Natural killer cell treated with Interleukin-12 subunit alpha and Interleukin-12 subunit beta and Interleukin-15 and Interleukin-18, amount 100 ng/mL, for 72 hours (primary cell): ENCODE data around the gene FAM3D. TPM values are rescaled to one million over a fixed set of nuclear protein-coding genes. Genes with fewer than 3 reads are reported as not detected.
"Not testable (repeated sequence)": the region's sequence is repeated elsewhere in the genome, so short reads cannot be mapped to it uniquely, and the experiment has no call there.

Source experiments
- ATAC-seq, 2 donors: fragments of 150-1000 bp; cut with Tn5 transposase in 1 of 2; sonication (Bioruptor Pico), chemical (Tn5 transposase) in 1 of 2; 2 replicates each; pipeline ENCODE4 v1.10.0; 2021
- DNase-seq: peaks from one replicate; pipeline ENCODE4 v3.0.0; 2022; ENCODE audit warnings: low spot score
- H3K27ac Mint-ChIP-seq, 2 donors: 1 replicate in 1 of 2; 2 replicates in 1 of 2; pipeline ENCODE4 v1.8.0; 2022; ENCODE audit warnings: mixed read lengths in 2 of 2, mild to moderate bottlenecking in 1 of 2, moderate library complexity in 1 of 2
- H3K27me3 Mint-ChIP-seq, 2 donors: 1 replicate in 1 of 2; 2 replicates in 1 of 2; pipeline ENCODE4 v1.8.0; 2022; ENCODE audit warnings: mixed read lengths in 2 of 2
- H3K36me3 Mint-ChIP-seq: one replicate; pipeline ENCODE4 v1.8.0; 2022; ENCODE audit warnings: mixed read lengths
- H3K4me1 Mint-ChIP-seq, 2 donors: 1 replicate in 1 of 2; 2 replicates in 1 of 2; pipeline ENCODE4 v1.8.0; 2022; ENCODE audit warnings: low read depth in 2 of 2, mixed read lengths in 2 of 2, mild to moderate bottlenecking in 1 of 2
- H3K4me3 Mint-ChIP-seq: one replicate; pipeline ENCODE4 v1.8.0; 2022; ENCODE audit warnings: mixed read lengths
- H3K9me3 Mint-ChIP-seq: 2 replicates; pipeline ENCODE4 v1.8.0; 2022; ENCODE audit warnings: mixed read lengths
- total RNA-seq, 2 donors: library from RNA; stranded (reverse); gene quantifications; one replicate each; pipeline ENCODE4 v1.2.3, GENCODE V29; 2022

Gene FAM3D
- total RNA-seq, 2 donors from 2014 or later = not detected

DNA sequence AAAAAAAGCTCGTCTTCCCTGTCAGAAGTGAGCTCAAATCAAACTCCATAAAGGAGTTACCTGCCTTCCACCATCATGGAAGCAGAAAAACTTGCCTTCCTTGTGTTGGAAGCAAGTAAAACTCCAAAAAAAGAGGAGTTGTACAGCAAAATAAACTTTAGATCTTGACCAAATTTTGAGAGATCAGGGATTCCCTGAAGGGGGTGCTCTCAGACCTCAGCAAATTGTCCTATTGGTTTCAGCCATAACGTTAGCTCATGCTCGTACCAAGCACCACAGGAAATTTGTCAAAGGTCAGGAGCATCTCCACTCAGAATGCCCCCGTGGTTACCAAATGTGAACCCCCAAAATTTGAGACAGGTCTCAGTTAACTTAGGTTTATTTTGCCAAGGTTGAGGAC lies 28.7 kb upstream of the FAM3D start:
- not testable (repeated sequence) for DNase-seq, H3K27ac Mint-ChIP-seq, ATAC-seq, H3K9me3 Mint-ChIP-seq, H3K36me3 Mint-ChIP-seq, H3K27me3 Mint-ChIP-seq, H3K4me1 Mint-ChIP-seq, H3K4me3 Mint-ChIP-seq

DNA sequence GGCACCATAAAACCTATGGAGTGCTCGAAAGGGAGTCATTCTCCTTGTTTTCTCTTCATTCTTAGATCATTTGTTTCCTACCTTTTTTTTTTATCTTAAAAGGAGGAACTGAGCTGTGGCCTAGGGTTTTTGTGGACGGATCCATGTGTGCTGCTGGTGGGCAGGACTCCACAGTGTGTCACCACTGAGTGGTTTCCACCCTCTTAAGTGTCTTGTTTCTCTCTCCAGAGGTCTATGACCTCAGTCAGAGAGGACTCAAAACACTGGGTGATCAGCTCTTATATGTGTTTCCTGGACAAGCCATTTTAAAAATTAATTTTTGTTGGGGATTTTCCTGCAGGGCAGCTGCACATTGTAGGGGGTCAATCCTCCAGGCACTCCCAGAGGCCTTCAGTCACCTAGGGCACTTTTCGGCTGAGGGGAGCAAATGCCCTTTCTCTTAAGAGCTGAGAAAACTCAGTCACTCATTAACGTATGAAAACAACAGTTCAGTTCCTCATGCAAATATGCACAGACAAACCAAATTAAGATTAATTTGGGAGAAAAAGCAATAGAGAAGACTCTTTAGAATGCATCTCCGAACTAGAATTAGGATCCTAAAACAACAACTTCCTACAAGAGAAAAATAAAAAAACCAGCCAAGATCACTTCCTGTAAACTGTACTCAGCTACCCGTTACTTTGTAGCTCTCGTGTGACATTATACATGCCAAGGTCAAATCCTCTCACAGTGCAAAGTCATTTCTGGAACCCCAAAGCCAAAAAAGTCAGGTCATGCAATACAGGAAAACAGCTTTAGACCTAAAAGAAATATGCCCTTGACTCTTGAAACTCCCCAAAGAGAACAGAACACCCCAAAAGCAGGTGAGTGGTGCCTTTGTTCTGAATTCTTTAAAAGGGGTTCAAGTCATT lies 27.6 kb upstream of the FAM3D start:
- H3K27me3 Mint-ChIP-seq = peaks cover 0 to 10% of the 10 kb centered on the region in 2 donors
- H3K36me3 Mint-ChIP-seq = no peaks in the 10 kb centered on the region
- no peak for DNase-seq
- H3K4me3 Mint-ChIP-seq = no peak overlapping the region
- peaks cover 0 to 6% of the 10 kb centered on the region in 2 donors for H3K4me1 Mint-ChIP-seq
- no peak overlapping the region for H3K27ac Mint-ChIP-seq
- no peak for ATAC-seq
- peaks cover 3% of the 10 kb centered on the region for H3K9me3 Mint-ChIP-seq

DNA sequence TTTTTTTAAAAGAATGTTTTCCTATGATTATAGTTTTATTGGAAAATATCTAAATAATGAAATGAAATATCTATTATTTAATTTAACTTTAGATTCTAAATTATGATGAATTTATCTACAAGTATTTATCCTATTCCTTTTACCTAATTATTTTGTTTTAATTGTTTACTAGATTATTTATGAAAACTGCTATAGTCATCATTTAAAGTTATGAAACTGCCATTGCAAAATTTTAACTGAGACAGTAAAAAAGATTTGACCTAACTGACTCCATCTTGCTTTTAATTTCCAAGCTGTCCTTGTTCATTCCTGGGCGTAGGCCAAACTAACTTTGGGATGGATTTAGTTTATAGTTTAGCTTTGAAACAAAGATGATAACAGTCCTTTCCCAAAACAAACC lies 25.9 kb upstream of the FAM3D start:
- Mint-ChIP-seq H3K4me1 (peaks cover 0 to 5% of the 10 kb centered on the region in 2 donors), H3K9me3 (peaks cover 3% of the 10 kb centered on the region), H3K27me3 (peaks cover 0 to 9% of the 10 kb centered on the region in 2 donors), H3K4me3 (no peak overlapping the region), H3K36me3 (no peaks in the 10 kb centered on the region), H3K27ac (no peak overlapping the region)
- no peak for ATAC-seq
- DNase-seq = no peak

DNA sequence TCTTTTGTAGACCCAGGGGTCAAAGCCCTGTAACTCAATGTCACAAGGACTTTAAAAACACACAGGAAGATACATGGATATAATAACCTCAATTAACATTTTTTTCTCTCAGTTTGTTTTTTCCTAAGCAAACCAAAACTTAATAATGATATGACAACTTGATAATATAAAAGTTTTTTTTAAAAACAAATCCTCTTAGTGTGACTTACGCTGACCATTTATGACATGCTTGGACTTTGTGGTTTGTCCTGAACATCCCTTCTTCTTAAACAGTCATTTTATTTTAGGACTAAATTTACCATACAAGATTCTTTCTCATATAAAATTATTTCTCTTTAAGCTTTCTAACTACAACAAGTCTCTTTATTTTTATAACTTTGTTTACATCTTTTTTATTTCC lies 25.4 kb upstream of the FAM3D start:
- peaks cover 0 to 5% of the 10 kb centered on the region in 2 donors for H3K27me3 Mint-ChIP-seq
- no peak for DNase-seq
- H3K4me1 Mint-ChIP-seq = peaks cover 0 to under 1% of the 10 kb centered on the region in 2 donors
- H3K27ac Mint-ChIP-seq = no peak overlapping the region
- no peak overlapping the region for H3K4me3 Mint-ChIP-seq
- H3K9me3 Mint-ChIP-seq = peaks cover 3% of the 10 kb centered on the region
- ATAC-seq = no peak
- no peaks in the 10 kb centered on the region for H3K36me3 Mint-ChIP-seq

DNA sequence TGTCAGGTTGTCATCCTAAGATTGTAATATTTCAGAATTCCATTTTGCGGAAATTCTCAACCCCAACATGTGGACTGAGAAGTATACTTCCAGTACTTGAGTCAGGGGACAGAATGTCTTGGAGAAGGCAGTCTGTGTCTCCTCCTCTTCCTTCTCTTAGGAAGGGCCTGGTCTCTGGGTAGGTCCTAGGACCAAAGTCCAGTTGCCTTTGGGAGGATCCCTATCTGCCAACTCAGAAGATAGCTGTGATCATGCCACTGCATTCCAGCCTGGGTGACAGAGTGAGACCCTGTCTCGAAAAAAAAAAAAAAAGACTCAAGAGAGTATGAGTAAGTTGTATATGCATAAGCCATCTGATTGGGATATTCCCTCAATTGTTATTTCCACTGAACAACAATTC lies 23.9 kb upstream of the FAM3D start:
- no peak for ATAC-seq
- peaks cover 0 to 5% of the 10 kb centered on the region in 2 donors for H3K27me3 Mint-ChIP-seq

DNA sequence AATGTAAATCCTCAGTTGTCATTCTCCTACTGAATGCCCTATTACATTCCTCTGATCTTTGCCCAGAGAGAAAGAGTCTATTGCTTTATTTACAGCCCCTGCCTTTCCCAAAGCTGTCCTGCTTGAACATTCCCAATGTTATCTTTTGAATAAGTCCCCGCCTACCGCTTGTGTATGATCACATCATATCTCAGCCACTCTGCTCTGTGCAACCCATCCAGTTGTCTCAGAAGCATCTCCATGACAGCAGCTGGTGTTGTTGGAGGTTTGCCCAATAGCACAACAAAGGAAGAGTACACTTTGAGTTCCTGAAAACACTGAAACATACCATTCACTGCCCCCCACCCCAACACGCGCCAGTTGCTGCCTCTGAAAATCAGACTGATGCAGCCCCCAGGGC lies 22.0 kb upstream of the FAM3D start:
- peaks cover 0 to 5% of the 10 kb centered on the region in 2 donors for H3K27me3 Mint-ChIP-seq
- peaks cover 3% of the 10 kb centered on the region for H3K9me3 Mint-ChIP-seq
- no peak for ATAC-seq
- H3K4me1 Mint-ChIP-seq = no peaks in the 10 kb centered on the region
- H3K27ac Mint-ChIP-seq = no peak overlapping the region
- no peak overlapping the region for H3K4me3 Mint-ChIP-seq
- H3K36me3 Mint-ChIP-seq = no peaks in the 10 kb centered on the region
- DNase-seq = no peak

More for the DNA sequence above, 23.9 kb upstream of the FAM3D start:
- Mint-ChIP-seq H3K36me3 (no peaks in the 10 kb centered on the region), H3K9me3 (peaks cover 3% of the 10 kb centered on the region), H3K4me1 (no peaks in the 10 kb centered on the region), H3K27ac (no peak overlapping the region), H3K4me3 (no peak overlapping the region)
- no peak for DNase-seq

DNA sequence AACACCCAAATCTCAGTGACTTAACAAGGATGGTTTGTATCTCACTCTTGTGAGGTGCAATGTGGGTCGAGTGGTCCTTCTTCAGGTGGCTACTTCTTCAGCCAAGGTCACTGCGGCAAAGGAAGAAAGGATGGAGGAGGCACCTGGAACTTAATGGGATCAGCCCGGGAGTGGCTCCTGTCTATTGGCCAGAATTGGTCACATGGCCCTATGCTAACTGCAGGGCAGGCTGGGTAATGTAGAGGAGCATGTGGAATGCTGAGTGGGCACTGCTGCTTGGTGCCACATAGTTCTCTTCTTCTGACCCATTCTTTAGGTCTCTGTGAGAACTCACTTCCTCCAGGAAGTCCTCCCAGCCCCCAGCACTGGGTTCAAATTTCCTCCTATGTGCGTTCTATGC lies 20.3 kb upstream of the FAM3D start:
- ATAC-seq (no peak), DNase-seq (no peak)
- Mint-ChIP-seq H3K36me3 (no peaks in the 10 kb centered on the region), H3K27ac (no peak overlapping the region), H3K27me3 (peaks cover 0 to 7% of the 10 kb centered on the region in 2 donors), H3K4me3 (no peak overlapping the region), H3K4me1 (no peaks in the 10 kb centered on the region), H3K9me3 (peaks cover 3% of the 10 kb centered on the region)

DNA sequence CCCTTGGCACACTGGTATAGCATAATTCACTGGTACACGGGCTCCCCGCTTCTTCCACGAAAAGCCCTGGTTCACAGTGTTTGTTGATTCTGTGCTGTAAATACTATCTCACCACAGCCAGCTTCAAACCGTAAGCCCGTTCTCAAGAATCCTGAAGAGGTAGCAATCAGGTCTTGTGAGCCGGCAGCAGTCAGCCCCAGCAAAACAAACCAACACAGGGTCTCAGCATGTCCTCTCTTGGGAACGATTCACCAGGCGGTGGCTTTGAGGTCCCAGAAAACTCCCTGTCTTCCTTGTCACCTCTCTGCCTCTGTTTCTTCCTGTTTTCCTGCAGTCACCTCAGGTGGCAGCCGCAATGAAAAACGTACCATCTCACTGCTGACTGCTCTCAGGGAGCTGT lies 19.1 kb upstream of the FAM3D start:
- no peaks in the 10 kb centered on the region for H3K4me1 Mint-ChIP-seq
- DNase-seq (no peak), ATAC-seq (no peak)
- peaks cover 0 to 7% of the 10 kb centered on the region in 2 donors for H3K27me3 Mint-ChIP-seq
- peaks cover 3% of the 10 kb centered on the region for H3K9me3 Mint-ChIP-seq
- no peak overlapping the region for H3K27ac Mint-ChIP-seq
- H3K4me3 Mint-ChIP-seq = no peak overlapping the region
- H3K36me3 Mint-ChIP-seq = no peaks in the 10 kb centered on the region

DNA sequence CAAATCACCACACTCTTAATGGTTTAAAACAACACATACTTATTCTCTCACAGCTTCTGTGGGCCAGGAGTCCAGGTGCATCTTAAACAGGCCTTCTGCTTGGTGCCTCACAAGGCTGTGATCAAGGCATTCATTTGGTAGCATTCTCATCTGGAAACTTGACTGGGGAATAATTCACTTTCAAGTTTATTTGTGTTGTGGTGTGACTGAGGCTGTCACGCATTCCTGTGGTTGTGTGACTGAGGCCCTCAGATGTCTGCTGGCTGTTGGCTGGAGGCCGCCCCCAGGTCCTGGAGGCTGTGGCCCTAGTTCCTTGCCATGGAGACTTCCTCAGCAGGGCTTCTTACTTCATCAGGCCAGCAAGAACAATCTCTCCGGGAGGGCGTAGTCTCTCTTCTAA lies 16.9 kb upstream of the FAM3D start:
- Mint-ChIP-seq H3K4me3 (no peak overlapping the region), H3K27ac (no peak overlapping the region), H3K9me3 (no peaks in the 10 kb centered on the region), H3K27me3 (peaks cover 2 to 5% of the 10 kb centered on the region in 2 donors), H3K4me1 (no peaks in the 10 kb centered on the region), H3K36me3 (no peaks in the 10 kb centered on the region)
- peak; percentile 34 to 44 for ATAC-seq
- DNase-seq = no peak

DNA sequence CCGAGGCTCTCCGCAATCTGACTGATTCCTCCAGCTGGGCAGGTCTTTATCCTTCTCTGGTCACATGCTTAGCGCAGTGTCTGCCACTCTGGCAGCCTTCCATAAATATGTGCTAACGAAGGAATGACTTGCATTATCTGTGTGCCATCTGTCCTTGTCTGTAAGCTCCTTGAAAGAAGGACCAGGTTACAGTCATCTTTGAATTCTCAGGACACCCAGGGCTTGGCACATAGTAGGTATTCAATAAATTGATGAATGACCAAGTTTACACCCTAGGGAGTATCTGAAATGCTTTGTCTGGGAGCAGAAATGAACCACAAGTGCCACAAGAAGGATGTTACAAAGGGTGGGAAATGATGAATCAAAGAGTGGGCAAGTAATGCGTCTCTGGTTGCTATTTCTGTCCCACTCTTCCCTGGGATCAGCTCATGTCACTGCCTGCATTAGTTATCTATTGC lies 16.5 kb upstream of the FAM3D start:
- Mint-ChIP-seq H3K4me3 (no peak overlapping the region), H3K9me3 (no peaks in the 10 kb centered on the region), H3K4me1 (no peaks in the 10 kb centered on the region), H3K36me3 (no peaks in the 10 kb centered on the region), H3K27me3 (peaks cover 2 to 5% of the 10 kb centered on the region in 2 donors), H3K27ac (no peak overlapping the region)
- ATAC-seq (peak in 1 of 2 donors; percentile 34), DNase-seq (no peak)

DNA sequence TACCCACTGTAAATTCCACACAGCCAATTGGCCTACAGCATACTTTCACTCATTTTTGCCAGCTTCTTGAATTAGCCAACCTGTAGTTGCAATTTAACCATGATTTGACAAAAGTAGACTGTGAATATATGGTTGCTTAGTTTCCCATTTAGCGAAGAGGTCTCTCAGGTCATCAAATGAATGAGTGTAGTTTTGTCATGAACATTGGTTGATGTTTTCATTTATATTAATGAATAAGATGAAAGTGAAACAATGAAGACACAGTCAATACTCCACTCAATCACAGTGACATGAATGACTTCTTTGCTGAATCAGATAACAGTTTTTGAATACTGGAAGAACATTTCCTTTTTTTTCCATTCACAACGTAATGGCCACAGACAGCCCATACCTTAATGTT lies 15.3 kb upstream of the FAM3D start:
- Mint-ChIP-seq H3K4me3 (no peak overlapping the region), H3K36me3 (no peaks in the 10 kb centered on the region), H3K27me3 (peaks cover 11 to 13% of the 10 kb centered on the region in 2 donors), H3K4me1 (no peaks in the 10 kb centered on the region), H3K9me3 (no peaks in the 10 kb centered on the region), H3K27ac (no peak overlapping the region)
- no peak for DNase-seq
- peak in 1 of 2 donors; percentile 24 for ATAC-seq

DNA sequence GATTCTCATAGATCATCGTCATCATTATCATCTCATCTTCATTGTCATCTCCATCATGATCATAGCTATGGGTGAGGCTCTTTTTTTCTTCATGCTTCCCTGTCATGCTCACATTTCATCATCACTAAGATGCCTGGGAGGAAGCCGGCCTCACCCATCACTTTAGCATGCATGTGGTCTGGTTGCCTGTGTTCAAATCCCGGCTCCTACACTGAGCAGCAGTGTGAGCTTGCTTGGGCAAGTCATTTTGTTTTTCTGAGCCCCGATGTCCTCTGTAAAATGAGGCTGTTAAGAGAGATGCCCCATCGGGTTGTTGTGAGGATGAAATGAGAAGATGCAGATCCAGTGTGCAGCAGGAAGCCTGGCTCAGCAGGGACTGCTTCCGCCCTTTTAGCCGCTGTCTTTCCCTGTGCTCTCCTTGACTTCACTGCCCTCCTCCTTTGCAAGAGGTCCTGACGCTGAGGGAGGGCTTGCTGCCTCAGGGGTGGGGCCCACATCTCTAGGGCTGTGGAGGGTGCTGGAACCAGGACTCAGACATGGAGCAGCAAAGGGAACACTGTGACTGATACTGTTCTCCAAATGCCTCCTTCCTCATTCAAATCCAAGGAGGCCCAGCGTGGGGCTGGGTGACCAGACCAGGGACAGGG lies 14.4 kb upstream of the FAM3D start:
- Mint-ChIP-seq H3K27me3 (peaks cover 11 to 22% of the 10 kb centered on the region in 2 donors), H3K4me1 (no peaks in the 10 kb centered on the region), H3K27ac (no peak overlapping the region), H3K9me3 (no peaks in the 10 kb centered on the region), H3K4me3 (no peak overlapping the region), H3K36me3 (no peaks in the 10 kb centered on the region)
- DNase-seq = no peak
- ATAC-seq = peak in 1 of 2 donors; percentile 28

DNA sequence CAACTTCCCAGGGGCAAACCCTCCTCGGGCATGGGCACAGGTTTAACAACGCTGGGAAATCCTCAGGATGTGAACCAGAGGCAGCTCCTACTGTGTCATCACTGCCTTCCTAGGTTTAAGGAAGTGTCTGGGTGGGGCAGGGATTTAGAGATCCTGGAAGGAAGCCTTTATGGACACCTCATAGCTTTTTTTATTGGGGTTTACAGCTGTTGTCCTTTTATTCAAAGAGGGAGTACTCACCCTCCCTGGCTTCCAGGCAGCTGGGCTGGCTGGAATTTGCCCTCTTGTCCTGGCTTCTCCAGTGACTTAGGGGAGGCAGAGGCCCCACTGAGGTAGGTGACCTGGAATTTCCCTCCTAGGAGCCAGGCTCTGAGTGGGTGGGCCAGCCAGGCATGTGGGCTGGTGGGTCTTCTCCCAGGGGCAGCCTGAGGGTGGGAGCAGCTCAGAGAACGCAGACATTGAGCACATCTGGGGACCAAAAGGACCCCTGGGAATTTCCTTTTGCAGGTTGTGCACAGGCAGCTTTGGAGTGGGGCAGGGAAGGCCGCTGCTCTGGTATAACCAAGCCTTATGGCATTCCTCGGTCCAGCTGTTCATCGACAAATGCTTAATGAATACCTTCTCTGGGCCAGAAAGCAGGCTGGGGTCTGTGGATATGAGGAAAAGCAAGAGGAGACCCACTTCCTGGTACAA lies 13.5 kb upstream of the FAM3D start:
- H3K36me3 Mint-ChIP-seq = no peaks in the 10 kb centered on the region
- no peak overlapping the region for H3K27ac Mint-ChIP-seq
- ATAC-seq (no peak), DNase-seq (no peak)
- H3K4me3 Mint-ChIP-seq = no peak overlapping the region
- H3K27me3 Mint-ChIP-seq = peaks cover 11 to 27% of the 10 kb centered on the region in 2 donors
- H3K9me3 Mint-ChIP-seq = no peaks in the 10 kb centered on the region
- no peaks in the 10 kb centered on the region for H3K4me1 Mint-ChIP-seq

DNA sequence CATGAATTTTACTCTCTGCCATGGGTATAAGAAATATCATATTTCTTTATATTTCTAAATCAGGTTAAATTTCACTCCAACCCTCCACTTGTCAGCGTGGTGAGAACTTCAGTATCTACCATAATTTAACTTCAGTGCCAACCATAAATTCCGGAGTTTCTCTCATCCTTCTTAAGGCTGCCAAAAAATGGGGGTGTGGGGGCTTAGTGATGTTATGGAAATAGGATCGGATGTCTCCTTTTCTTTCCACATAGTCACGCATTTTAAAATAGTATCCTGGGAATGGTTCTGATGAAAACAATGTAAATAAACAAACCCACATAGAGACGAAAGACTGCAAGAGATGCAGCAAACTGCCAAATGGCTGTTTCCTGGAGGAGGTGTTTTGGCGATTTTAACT lies 12.9 kb upstream of the FAM3D start:
- DNase-seq = no peak
- Mint-ChIP-seq H3K9me3 (no peaks in the 10 kb centered on the region), H3K36me3 (no peaks in the 10 kb centered on the region), H3K4me1 (no peaks in the 10 kb centered on the region), H3K27me3 (peaks cover 11 to 27% of the 10 kb centered on the region in 2 donors), H3K27ac (no peak overlapping the region), H3K4me3 (no peak overlapping the region)
- ATAC-seq = no peak
